LNCaP clone FGC (cell line): Measurements from ENCODE around the gene DUS3L.
"Not testable (repeated sequence)": the region's sequence is repeated elsewhere in the genome, so short reads cannot be mapped to it uniquely, and the experiment has no call there.

Source experiments
- DNase-seq: peaks from one replicate; pipeline ENCODE4 v3.0.0-alpha.2; 2011; ENCODE audit warnings: low read depth
- H3K4me3 ChIP-seq: 2 replicates; pipeline ENCODE4 v1.5.1; 2011; ENCODE audit warnings: mild to moderate bottlenecking, low read depth, low read length, control low read depth
- TF ChIP-seq, protein P1 (sequence below): IDR thresholded peaks from 2 replicates; pipeline ENCODE4 v1.5.1; 2012; ENCODE audit warnings: mild to moderate bottlenecking; ENCODE audit not compliant: control insufficient read depth, insufficient read depth; ENCODE audit errors: extremely low read depth

DUS3L gene

GRCh38 chr19:5762608-5763217, 28.2 kb downstream of the DUS3L start:
- H3K4me3 ChIP-seq = no peak overlapping the region
- no peak for DNase-seq
- TF ChIP-seq, protein P1, sequence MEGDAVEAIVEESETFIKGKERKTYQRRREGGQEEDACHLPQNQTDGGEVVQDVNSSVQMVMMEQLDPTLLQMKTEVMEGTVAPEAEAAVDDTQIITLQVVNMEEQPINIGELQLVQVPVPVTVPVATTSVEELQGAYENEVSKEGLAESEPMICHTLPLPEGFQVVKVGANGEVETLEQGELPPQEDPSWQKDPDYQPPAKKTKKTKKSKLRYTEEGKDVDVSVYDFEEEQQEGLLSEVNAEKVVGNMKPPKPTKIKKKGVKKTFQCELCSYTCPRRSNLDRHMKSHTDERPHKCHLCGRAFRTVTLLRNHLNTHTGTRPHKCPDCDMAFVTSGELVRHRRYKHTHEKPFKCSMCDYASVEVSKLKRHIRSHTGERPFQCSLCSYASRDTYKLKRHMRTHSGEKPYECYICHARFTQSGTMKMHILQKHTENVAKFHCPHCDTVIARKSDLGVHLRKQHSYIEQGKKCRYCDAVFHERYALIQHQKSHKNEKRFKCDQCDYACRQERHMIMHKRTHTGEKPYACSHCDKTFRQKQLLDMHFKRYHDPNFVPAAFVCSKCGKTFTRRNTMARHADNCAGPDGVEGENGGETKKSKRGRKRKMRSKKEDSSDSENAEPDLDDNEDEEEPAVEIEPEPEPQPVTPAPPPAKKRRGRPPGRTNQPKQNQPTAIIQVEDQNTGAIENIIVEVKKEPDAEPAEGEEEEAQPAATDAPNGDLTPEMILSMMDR = no peak

GRCh38 chr19:5753743-5754142, 37.2 kb downstream of the DUS3L start:
- TF ChIP-seq, protein P1 = no peak
- DNase-seq = no peak
- H3K4me3 ChIP-seq = no peak overlapping the region

- no peak overlapping the region for H3K4me3 ChIP-seq
- no peak for DNase-seq
- TF ChIP-seq, protein P1 = no peak
These were observed 39.3 kb downstream of the DUS3L start for GRCh38 chr19:5751709-5752108.

DNA sequence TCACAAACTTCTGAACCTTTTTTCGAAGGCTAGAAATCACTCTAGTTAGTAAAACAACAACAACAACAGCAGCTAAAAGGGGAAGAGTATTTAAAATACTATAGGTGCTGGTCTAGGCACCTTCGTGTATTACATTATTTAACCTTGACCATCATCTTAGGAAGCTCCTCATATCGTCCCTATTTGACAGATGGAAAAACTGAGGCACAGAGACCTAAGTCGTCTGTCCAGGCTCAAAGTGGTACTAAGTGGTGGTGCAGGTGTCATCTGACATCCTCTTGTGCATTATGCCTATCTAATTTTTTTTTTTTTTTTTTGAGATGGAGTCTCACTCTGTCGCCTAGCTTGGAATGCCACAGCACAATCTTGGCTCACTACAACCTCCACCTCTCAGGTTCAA, 41.5 kb downstream of the DUS3L start:
- no peak overlapping the region for H3K4me3 ChIP-seq
- no peak for DNase-seq
- TF ChIP-seq, protein P1 = no peak

DNA sequence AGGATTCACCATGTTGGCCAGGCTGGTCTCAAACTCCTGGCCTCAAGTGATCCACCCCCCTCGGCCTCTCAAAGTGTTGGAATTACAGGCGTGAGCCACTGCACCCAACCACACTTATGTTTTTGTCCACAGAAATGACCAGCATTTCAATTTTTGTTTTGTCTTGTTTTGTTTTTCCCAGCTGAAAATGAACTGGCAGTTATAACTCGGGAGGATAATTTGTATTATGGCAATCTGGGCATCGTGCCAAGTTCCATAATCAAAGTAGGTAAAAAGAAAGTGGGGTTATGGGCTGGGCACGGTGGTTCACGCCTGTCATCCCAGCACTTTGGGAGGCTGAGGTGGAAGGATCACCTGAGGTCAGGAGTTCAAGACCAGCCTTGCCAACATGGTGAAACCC, 42.0 kb downstream of the DUS3L start:
- not testable (repeated sequence) for H3K4me3 ChIP-seq, DNase-seq

DNA sequence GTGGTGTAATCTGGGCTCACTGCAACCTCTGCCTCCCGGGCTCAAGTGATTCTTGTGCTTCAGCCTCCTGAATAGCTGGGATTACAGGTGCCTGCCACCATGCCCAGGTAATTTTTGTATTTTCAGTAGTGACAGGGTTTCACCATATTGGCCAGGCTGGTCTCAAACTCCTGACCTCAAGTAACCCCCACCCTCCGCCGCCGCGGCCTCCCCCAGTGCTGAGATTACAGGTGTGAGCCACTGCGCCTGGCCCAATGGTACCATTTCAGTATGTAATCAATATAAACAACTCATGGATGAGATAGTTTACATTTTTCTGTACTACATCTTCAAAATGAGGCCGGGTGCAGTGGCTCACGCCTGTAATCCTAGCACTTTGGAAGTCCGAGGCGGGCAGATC, 46.0 kb downstream of the DUS3L start:
- not testable (repeated sequence) for H3K4me3 ChIP-seq, DNase-seq

DNA sequence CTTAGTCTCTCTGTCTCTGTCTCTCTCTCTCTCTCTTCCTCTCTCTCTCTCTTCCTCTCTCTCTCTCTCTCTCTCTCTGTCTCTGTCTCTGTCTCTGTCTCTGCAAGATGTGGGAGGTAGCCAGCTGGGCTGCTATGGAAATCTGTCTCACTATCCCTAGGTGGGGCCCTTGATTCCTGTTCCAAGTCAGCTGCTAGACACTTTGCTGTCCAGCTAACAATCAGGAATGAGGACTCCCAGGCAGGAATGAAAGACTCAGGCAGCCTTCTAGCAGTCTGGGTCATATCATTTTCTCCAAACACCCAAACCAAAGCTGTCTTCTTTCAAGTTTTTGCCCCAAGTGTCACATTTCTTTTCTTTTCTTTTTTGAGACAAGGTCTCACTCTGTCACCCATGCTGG, 47.3 kb downstream of the DUS3L start:
- TF ChIP-seq, protein P1 = no peak
- H3K4me3 ChIP-seq = no peak overlapping the region
- no peak for DNase-seq

DNA sequence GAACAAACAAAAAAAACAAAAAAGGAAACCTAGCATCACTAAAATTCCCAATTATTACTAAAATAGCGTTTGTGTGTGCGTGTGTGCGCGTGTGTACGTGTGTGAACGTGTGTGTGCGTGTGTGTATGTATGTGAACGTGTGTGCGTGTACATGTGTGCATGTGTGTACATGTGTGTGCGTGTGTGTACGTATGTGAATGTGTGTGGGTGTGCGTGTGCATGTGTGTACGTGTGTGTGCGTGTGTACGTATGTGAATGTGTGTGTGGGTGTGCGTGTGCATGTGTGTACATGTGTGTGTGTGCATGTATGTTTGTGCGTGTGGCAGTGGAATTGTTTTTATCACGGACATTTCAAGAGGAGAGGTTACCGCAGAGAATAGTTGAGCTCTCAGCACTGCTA, 48.9 kb downstream of the DUS3L start:
- TF ChIP-seq, protein P1 = no peak
- no peak overlapping the region for H3K4me3 ChIP-seq
- DNase-seq = no peak
